Right lung (tissue), 5 donors: Measurements from ENCODE around the gene ZDHHC8. TPM values are rescaled to one million over a fixed set of nuclear protein-coding genes. Genes with fewer than 3 reads are reported as not detected.

ENCODE experiments used
- DNase-seq, 2 donors: peaks; one replicate each; pipeline ENCODE4 v3.0.0-alpha.2; 2013
- polyA plus RNA-seq, 5 donors: library from polyadenylated mRNA; unstranded; fragments of 120-200 nt; gene quantifications; one replicate each; pipeline versions ENCODE4 v1.2.1 to v1.2.3, GENCODE V29; 2013; ENCODE audit warnings: inconsistent platforms in 1 of 5, low replicate concordance in 1 of 5; ENCODE audit not compliant: insufficient read length in 5 of 5, insufficient read depth in 1 of 5

ZDHHC8 gene
- polyA plus RNA-seq, 5 donors: 27.5 to 61.1 (median 46.6) TPM

- DNase-seq: no peak
Observed at GRCh38 chr22:20111689-20112622, 19.6 kb upstream of the ZDHHC8 start.

GRCh38 chr22:20112623-20113511, 18.7 kb upstream of the ZDHHC8 start:
- no peak for DNase-seq

GRCh38 chr22:20113551-20114310, 17.9 kb upstream of the ZDHHC8 start:
- DNase-seq: no peak

GRCh38 chr22:20114506-20115475, 16.8 kb upstream of the ZDHHC8 start:
- no peak for DNase-seq

GRCh38 chr22:20115691-20116375, 15.8 kb upstream of the ZDHHC8 start, which contains the start of gene RANBP1:
Gene RANBP1 (plus strand): TSS chr22:20116104. CDS start chr22:20116185, 81 bp downstream.
- no peak for DNase-seq

GRCh38 chr22:20116376-20116950, 15.1 kb upstream of the ZDHHC8 start:
- DNase-seq: no peak

GRCh38 chr22:20116951-20117632, 14.5 kb upstream of the ZDHHC8 start, which contains the start of gene TRMT2A:
Gene TRMT2A (minus strand): TSS chr22:20117226. CDS start chr22:20116906, 320 bp downstream.
- DNase-seq: peak; percentile 99

GRCh38 chr22:20117633-20118299, 13.8 kb upstream of the ZDHHC8 start:
- DNase-seq: no peak

- DNase-seq: no peak
Observed at GRCh38 chr22:20118300-20119020, 13.1 kb upstream of the ZDHHC8 start.

- no peak for DNase-seq
Observed at GRCh38 chr22:20121856-20122415, 9.7 kb upstream of the ZDHHC8 start.

GRCh38 chr22:20123366-20124082, 8.1 kb upstream of the ZDHHC8 start:
- DNase-seq: no peak

- DNase-seq: no peak
Observed at GRCh38 chr22:20124083-20124787, 7.4 kb upstream of the ZDHHC8 start.

- no peak for DNase-seq
Observed at GRCh38 chr22:20125201-20126174, 6.1 kb upstream of the ZDHHC8 start.

- DNase-seq: no peak
Observed at GRCh38 chr22:20126284-20127029, 5.1 kb upstream of the ZDHHC8 start.
